HUES64 (cell line): ENCODE data around the gene CDK12.
"Not testable (repeated sequence)": the region's sequence is repeated elsewhere in the genome, so short reads cannot be mapped to it uniquely, and the experiment has no call there.

ENCODE experiments used
- H3K27ac ChIP-seq: 2 replicates; pipeline ENCODE4 v1.7.0; 2013; ENCODE audit warnings: low read depth, low read length, inconsistent platforms
- H3K27me3 ChIP-seq: 2 replicates; pipeline ENCODE4 v1.6.1; 2013; ENCODE audit warnings: mild to moderate bottlenecking, low read length; ENCODE audit not compliant: insufficient read depth
- H3K36me3 ChIP-seq: 2 replicates; pipeline ENCODE4 v1.6.1; 2013; ENCODE audit warnings: mild to moderate bottlenecking, low read length; ENCODE audit not compliant: insufficient read depth
- H3K4me1 ChIP-seq: 2 replicates; pipeline ENCODE4 v1.6.1; 2013; ENCODE audit warnings: mild to moderate bottlenecking, low read length, moderate library complexity; ENCODE audit not compliant: insufficient read depth
- H3K4me3 ChIP-seq: 2 replicates; pipeline ENCODE4 v1.5.1; 2013; ENCODE audit warnings: mild to moderate bottlenecking, low read length, moderate library complexity
- H3K9ac ChIP-seq: 2 replicates; pipeline ENCODE4 v1.6.1; 2013; ENCODE audit warnings: mild to moderate bottlenecking, low read depth, low read length
- H3K9me3 ChIP-seq: 2 replicates; pipeline ENCODE4 v1.6.1; 2013; ENCODE audit warnings: low read depth, low read length; ENCODE audit not compliant: insufficient read depth
- WGBS: fragments of 150-250, 120-280 bp; methylation state at CpG from one replicate; pipeline ENCODE4 v1.1.7; 2013; ENCODE audit warnings: missing lambda C conversion rate; 5-methylcytosine and 5-hydroxymethylcytosine counted together

Gene CDK12

DNA sequence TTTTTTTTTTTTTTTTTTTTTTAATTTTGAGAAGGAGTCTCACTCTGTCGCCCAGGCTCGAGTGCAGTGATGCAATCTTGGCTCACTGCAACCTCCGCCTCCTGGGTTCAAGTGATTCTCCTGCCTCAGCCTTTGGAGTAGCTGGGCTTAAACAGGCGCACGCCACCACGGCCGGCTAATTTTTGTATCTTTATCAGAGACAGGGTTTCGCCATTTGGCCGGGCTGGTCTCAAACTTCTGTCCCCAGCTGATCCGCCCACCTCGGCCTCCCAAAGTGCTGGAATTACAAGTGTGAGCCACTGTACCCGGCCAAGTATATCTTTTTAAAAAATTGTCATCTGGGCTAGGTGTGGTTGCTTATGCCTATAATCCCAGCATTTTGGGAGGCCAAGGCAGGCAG lies 35.6 kb downstream of the CDK12 start:
- H3K4me1 ChIP-seq, H3K27me3 ChIP-seq, H3K9me3 ChIP-seq, H3K4me3 ChIP-seq, H3K9ac ChIP-seq, H3K27ac ChIP-seq: not testable (repeated sequence)
- 95% methylated on average over 12 of the region's 12 CpGs for WGBS
- peaks cover 88% of the 10 kb centered on the region for H3K36me3 ChIP-seq

DNA sequence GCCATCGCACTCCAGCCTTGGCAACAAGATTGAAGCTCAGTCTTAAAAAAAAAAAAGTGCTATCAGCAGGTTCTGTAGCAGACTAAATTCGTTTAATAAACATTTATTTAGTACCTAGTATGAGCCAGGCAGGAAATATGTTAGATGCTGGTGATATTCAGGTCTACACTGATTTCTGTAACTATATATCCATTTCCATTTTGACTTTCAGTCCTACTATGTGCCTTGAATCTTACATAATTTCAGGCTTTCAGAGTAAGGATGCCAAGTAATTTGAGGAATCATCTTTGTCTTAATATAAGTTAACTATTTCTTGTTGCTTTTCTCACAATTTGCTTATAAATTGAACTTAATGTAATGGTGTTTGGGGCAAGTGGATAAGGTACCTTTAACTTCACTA lies 46.2 kb downstream of the CDK12 start:
- H3K27ac ChIP-seq: no peak overlapping the region
- no peaks in the 10 kb centered on the region for H3K9me3 ChIP-seq
- H3K4me1 ChIP-seq: no peaks in the 10 kb centered on the region
- peaks cover 86% of the 10 kb centered on the region for H3K36me3 ChIP-seq
- no peaks in the 10 kb centered on the region for H3K27me3 ChIP-seq
- WGBS: 92% methylated on average over 2 of the region's 2 CpGs
- H3K4me3 ChIP-seq: no peak overlapping the region
- no peak overlapping the region for H3K9ac ChIP-seq

DNA sequence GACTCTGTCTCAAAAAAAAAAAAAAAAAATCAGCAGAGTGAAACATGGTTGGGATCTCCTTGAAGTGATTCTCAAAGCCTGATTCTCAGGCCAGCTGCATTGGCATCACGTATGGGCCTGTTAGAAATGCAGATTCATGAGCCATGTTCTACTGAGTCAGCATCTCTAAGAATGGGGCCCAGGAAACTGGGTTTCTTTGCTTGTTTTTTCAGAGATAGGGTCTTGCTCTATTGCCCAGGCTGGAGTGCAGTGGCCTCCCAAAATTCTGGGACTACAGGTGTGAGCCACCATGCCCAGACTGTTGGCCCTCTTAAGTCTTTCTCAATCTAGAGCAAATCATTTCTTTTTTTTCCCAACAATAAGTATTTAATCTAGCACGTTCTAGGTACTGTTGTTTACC lies 47.7 kb downstream of the CDK12 start:
- H3K4me3 ChIP-seq: no peak overlapping the region
- H3K27me3 ChIP-seq: no peaks in the 10 kb centered on the region
- WGBS: 98% methylated on average over 2 of the region's 2 CpGs
- H3K9ac ChIP-seq: no peak overlapping the region
- no peaks in the 10 kb centered on the region for H3K4me1 ChIP-seq
- no peak overlapping the region for H3K27ac ChIP-seq
- H3K9me3 ChIP-seq: no peaks in the 10 kb centered on the region
- peaks cover 86% of the 10 kb centered on the region for H3K36me3 ChIP-seq

DNA sequence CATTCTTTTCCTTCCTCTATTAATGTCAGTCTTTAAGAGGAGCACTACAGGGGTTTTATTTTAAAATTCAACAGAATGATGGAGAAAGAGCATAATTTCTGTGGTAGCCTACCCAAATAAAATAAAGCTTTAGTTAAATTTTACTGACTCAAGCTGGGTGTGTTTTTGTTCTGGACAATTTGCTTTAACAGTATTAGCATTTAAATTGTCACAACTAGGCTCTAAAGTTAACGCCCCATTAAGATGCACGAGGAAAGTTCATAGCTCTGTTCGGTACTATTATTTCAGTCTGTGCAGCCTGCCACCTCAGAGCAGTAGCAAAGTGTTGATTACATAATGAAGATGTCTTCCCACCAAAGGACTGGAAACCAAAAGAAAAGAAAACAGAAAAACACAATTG lies 52.0 kb downstream of the CDK12 start:
- 95% methylated on average over 3 of the region's 3 CpGs for WGBS
- Histone ChIP-seq H3K27me3 (no peaks in the 10 kb centered on the region), H3K36me3 (peaks cover 95% of the 10 kb centered on the region), H3K9me3 (no peaks in the 10 kb centered on the region), H3K9ac (no peak overlapping the region), H3K4me3 (no peak overlapping the region), H3K27ac (no peak overlapping the region), H3K4me1 (no peaks in the 10 kb centered on the region)

DNA sequence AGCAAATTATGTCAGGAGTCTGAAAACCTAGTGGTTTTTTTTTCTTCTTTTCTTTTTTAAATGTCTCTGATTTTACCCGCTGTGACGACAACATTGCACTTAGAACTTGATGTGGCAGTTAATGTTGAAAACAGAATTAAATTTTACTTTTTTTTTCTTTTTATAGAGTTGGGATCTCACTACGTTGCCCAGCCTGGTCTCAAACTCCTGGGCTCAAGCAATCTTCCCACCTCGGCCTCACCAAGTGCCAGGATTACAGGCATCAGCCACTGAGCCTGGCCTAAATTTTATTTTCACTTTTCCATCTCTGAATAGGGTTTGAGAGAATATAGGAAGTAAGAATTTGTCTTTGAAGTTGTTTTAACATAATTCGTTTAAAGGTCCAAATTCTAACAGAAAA lies 52.6 kb downstream of the CDK12 start:
- WGBS: 98% methylated on average over 3 of the region's 5 CpGs
- Histone ChIP-seq H3K4me1 (no peaks in the 10 kb centered on the region), H3K9me3 (no peaks in the 10 kb centered on the region), H3K27ac (no peak overlapping the region), H3K36me3 (peaks cover 95% of the 10 kb centered on the region), H3K9ac (no peak overlapping the region), H3K4me3 (no peak overlapping the region), H3K27me3 (no peaks in the 10 kb centered on the region)

DNA sequence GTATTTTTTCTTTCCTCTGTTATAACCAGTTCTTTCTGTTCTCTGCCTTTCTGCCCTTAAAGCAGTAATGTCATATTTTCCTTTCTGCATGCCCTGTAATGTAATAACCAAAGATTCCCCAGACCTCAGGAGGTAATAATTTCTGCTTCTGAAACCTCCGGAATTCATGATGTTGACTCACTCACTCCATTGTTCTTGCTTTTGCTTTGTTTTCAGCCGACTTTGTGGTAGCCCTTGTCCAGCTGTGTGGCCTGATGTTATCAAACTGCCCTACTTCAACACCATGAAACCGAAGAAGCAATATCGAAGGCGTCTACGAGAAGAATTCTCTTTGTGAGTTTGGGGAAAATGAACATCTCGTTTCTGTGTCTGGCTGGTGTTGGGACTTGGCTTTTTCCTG lies 55.9 kb downstream of the CDK12 start:
- H3K9me3 ChIP-seq: no peaks in the 10 kb centered on the region
- no peak overlapping the region for H3K9ac ChIP-seq
- H3K36me3 ChIP-seq: peaks cover 98% of the 10 kb centered on the region
- 95% methylated on average over 7 of the region's 7 CpGs for WGBS
- no peaks in the 10 kb centered on the region for H3K27me3 ChIP-seq
- no peak overlapping the region for H3K4me3 ChIP-seq
- no peak overlapping the region for H3K27ac ChIP-seq
- H3K4me1 ChIP-seq: no peaks in the 10 kb centered on the region

DNA sequence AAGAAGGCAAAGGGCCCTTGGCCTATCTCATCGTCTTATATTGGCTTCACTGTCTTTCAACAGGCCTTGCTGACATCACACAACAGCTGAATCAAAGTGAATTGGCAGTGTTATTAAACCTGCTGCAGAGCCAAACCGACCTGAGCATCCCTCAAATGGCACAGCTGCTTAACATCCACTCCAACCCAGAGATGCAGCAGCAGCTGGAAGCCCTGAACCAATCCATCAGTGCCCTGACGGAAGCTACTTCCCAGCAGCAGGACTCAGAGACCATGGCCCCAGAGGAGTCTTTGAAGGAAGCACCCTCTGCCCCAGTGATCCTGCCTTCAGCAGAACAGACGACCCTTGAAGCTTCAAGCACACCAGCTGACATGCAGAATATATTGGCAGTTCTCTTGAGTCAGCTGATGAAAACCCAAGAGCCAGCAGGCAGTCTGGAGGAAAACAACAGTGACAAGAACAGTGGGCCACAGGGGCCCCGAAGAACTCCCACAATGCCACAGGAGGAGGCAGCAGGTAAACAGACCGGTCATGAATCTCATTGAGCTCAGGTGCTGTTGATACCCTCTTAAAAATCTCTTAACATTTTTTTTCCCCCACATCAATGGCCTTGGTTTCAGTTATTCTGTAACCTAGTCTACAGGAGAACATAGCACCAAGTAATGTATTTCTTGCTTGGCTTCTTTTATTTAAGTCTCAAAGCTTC lies 64.7 kb downstream of the CDK12 start:
- no peak overlapping the region for H3K27ac ChIP-seq

DNA sequence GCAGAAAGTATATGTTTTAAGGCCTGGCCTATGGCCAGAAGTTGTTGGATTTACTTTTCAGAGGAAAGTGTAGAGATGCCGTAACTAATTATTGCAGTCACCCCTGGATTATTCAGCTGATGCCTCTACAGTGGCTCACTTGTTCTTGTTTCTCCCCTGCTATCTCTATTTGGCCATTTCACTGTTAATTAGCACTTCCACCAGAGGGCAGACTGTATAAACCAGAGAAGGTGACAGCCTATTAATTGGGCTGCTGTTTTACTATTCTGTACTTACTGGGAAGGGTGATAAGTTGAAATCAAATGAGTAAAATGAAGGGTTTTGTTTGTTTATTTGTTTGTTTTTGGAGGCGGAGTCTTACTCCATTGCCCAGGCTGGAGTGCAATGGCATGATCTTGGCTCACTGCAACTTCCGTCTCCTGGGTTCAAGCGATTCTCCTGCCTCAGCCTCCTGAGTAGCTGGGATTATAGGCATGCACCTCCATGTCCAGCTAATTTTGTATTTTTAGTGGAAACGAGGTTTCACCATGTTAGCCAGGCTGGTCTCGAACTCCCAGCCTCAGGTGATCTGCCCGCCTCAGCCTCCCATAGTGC lies 66.0 kb downstream of the CDK12 start:
- Histone ChIP-seq H3K4me1 (no peaks in the 10 kb centered on the region), H3K27me3 (no peaks in the 10 kb centered on the region), H3K9ac (no peak overlapping the region), H3K27ac (no peak overlapping the region), H3K4me3 (no peak overlapping the region), H3K9me3 (no peaks in the 10 kb centered on the region), H3K36me3 (peaks cover 99% of the 10 kb centered on the region)
- 97% methylated on average over 7 of the region's 7 CpGs for WGBS

More for the DNA sequence above, 64.7 kb downstream of the CDK12 start:
- no peak overlapping the region for H3K4me3 ChIP-seq
- H3K27me3 ChIP-seq: no peaks in the 10 kb centered on the region
- WGBS: 92% methylated on average over 6 of the region's 6 CpGs
- H3K36me3 ChIP-seq: peaks cover 99% of the 10 kb centered on the region
- H3K9ac ChIP-seq: no peak overlapping the region
- no peaks in the 10 kb centered on the region for H3K4me1 ChIP-seq
- H3K9me3 ChIP-seq: no peaks in the 10 kb centered on the region

DNA sequence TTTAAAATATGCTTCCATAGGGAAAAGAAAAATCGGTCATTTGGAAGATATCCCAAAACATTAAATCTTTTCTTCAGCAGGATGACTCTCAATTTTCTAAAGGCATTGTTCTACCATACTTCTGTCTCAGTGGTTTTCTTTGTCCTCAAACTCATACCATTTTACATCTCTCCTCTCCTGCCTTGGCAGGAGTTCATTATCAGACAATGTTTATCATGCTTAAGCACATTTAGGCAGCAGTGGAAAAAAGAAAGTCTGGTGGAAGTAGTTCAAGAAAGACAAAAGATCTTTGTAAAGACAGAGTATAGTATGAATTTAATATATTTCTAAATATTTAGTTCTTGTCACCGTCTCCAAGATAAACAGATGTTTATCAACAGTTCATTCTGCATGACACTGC lies 68.2 kb downstream of the CDK12 start:
- H3K4me3 ChIP-seq: no peak overlapping the region
- peaks cover 79% of the 10 kb centered on the region for H3K36me3 ChIP-seq
- H3K27ac ChIP-seq: no peak overlapping the region
- WGBS: 93% methylated on average over 1 of the region's 2 CpGs
- H3K27me3 ChIP-seq: no peaks in the 10 kb centered on the region
- H3K4me1 ChIP-seq: no peaks in the 10 kb centered on the region
- H3K9ac ChIP-seq: no peak overlapping the region
- no peaks in the 10 kb centered on the region for H3K9me3 ChIP-seq

DNA sequence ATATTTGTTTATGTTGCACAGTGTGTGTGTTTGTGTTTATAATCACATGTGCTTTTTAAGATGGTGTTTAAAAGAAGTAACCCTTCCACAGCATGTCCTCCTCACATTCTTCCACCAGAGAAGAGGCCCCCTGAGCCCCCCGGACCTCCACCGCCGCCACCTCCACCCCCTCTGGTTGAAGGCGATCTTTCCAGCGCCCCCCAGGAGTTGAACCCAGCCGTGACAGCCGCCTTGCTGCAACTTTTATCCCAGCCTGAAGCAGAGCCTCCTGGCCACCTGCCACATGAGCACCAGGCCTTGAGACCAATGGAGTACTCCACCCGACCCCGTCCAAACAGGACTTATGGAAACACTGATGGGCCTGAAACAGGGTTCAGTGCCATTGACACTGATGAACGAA lies 69.2 kb downstream of the CDK12 start:
- no peaks in the 10 kb centered on the region for H3K9me3 ChIP-seq
- no peaks in the 10 kb centered on the region for H3K27me3 ChIP-seq
- no peak overlapping the region for H3K27ac ChIP-seq
- H3K36me3 ChIP-seq: peaks cover 68% of the 10 kb centered on the region
- 93% methylated on average over 10 of the region's 10 CpGs for WGBS
- H3K9ac ChIP-seq: no peak overlapping the region
- H3K4me3 ChIP-seq: no peak overlapping the region
- no peaks in the 10 kb centered on the region for H3K4me1 ChIP-seq

DNA sequence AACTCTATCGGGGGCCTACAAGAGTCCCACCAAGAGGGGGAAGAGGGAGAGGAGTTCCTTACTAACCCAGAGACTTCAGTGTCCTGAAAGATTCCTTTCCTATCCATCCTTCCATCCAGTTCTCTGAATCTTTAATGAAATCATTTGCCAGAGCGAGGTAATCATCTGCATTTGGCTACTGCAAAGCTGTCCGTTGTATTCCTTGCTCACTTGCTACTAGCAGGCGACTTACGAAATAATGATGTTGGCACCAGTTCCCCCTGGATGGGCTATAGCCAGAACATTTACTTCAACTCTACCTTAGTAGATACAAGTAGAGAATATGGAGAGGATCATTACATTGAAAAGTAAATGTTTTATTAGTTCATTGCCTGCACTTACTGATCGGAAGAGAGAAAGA lies 70.0 kb downstream of the CDK12 start:
- Histone ChIP-seq H3K36me3 (peaks cover 61% of the 10 kb centered on the region), H3K27me3 (no peaks in the 10 kb centered on the region), H3K4me1 (no peaks in the 10 kb centered on the region), H3K27ac (no peak overlapping the region), H3K4me3 (no peak overlapping the region), H3K9me3 (no peaks in the 10 kb centered on the region), H3K9ac (no peak overlapping the region)
- 95% methylated on average over 6 of the region's 6 CpGs for WGBS

DNA sequence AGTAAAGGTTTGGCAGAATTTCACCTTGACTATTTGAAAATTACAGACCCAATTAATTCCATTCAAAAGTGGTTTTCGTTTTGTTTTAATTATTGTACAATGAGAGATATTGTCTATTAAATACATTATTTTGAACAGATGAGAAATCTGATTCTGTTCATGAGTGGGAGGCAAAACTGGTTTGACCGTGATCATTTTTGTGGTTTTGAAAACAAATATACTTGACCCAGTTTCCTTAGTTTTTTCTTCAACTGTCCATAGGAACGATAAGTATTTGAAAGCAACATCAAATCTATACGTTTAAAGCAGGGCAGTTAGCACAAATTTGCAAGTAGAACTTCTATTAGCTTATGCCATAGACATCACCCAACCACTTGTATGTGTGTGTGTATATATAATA lies 72.6 kb downstream of the CDK12 start:
- no peaks in the 10 kb centered on the region for H3K9me3 ChIP-seq
- H3K4me3 ChIP-seq: no peak overlapping the region
- no peaks in the 10 kb centered on the region for H3K4me1 ChIP-seq
- peaks cover 35% of the 10 kb centered on the region for H3K36me3 ChIP-seq
- no peak overlapping the region for H3K9ac ChIP-seq
- H3K27ac ChIP-seq: no peak overlapping the region
- 100% methylated on average over 3 of the region's 4 CpGs for WGBS
- H3K27me3 ChIP-seq: no peaks in the 10 kb centered on the region
